Prostate gland (tissue), 2 donors: ENCODE measurements around the gene LRRC8B.
"Not testable (repeated sequence)": the region's sequence is repeated elsewhere in the genome, so short reads cannot be mapped to it uniquely, and the experiment has no call there.

ENCODE experiments used
- CTCF ChIP-seq, 4 experiments: fragments of 200-600 bp in 2 of 4; fragments of 450-650 bp in 2 of 4; sonication (generic) in 2 of 4; IDR thresholded peaks; 1 replicate in 3 of 4; 2 replicates in 1 of 4; pipeline ENCODE4 v1.5.1; 2016 to 2019; ENCODE audit warnings: antibody characterized with exemption in 4 of 4, mild to moderate bottlenecking in 2 of 4, moderate library complexity in 2 of 4
- POLR2A ChIP-seq: fragments of 450-650 bp; IDR thresholded peaks from one replicate; pipeline ENCODE4 v1.6.1; 2016; ENCODE audit warnings: antibody characterized with exemption, mild to moderate bottlenecking
- POLR2AphosphoS5 ChIP-seq: sonication (generic); formaldehyde crosslinking; IDR thresholded peaks from one replicate; pipeline ENCODE4 v1.6.1; 2017; ENCODE audit warnings: antibody characterized with exemption

- not testable (repeated sequence) for TF ChIP-seq POLR2AphosphoS5; CTCF (IDR thresholded peaks at IDR 0.05); POLR2A
Measured at GRCh38 chr1:89510061-89510460, 14.6 kb upstream of the LRRC8B start.
